HG03108 (cell line): Measurements from ENCODE around the gene SHC2.
"Not testable (repeated sequence)": the region's sequence is repeated elsewhere in the genome, so short reads cannot be mapped to it uniquely, and the experiment has no call there.

Source experiments
- ATAC-seq: cut with Tn5 transposase; IDR thresholded peaks from one replicate; pipeline ENCODE4 v1.9.1; 2021; ENCODE audit warnings: moderate library complexity; ENCODE audit not compliant: unreplicated experiment

Gene SHC2

DNA sequence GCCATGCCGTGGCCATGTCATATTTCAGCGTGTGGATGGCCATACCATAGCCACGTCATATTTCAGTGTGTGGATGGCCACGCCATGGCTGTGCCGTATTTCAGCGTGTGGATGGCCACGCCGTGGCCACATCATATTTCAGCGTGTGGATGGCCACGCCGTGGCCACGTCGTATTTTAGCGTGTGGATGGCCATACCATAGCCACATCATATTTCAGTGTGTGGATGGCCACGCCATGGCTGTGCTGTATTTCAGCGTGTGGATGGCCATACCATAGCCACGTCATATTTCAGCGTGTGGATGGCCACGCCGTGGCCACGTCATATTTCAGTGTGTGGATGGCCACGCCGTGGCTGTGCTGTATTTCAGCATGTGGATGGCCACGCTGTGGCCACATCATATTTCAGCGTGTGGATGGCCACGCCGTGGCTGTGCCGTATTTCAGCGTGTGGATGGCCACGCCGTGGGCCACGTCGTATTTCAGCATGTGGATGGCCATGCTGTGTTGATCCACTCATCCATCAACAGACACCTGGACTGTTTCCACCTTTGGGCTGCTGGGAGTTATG lies 9.8 kb downstream of the SHC2 start:
- not testable (repeated sequence) for ATAC-seq

DNA sequence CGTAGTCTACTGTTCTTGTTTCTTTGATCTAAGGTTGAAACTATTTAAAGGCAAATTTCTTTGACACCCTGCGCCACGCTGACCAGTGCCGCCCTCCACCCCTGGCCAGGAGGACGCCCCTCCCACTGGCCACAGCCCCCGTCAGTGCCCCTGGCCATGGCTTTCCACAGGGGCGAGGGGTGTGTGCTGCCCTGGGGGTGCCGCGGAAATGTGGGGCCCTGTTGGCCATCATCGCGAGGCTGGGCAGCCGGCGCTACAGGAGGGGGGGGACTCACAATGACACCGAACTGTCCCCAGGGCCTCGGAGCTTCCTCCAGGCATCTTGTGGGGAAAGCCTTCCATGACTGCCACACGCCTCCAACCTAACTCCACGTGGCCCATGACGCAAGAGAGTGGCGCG lies 10.9 kb downstream of the SHC2 start:
- no peak for ATAC-seq

DNA sequence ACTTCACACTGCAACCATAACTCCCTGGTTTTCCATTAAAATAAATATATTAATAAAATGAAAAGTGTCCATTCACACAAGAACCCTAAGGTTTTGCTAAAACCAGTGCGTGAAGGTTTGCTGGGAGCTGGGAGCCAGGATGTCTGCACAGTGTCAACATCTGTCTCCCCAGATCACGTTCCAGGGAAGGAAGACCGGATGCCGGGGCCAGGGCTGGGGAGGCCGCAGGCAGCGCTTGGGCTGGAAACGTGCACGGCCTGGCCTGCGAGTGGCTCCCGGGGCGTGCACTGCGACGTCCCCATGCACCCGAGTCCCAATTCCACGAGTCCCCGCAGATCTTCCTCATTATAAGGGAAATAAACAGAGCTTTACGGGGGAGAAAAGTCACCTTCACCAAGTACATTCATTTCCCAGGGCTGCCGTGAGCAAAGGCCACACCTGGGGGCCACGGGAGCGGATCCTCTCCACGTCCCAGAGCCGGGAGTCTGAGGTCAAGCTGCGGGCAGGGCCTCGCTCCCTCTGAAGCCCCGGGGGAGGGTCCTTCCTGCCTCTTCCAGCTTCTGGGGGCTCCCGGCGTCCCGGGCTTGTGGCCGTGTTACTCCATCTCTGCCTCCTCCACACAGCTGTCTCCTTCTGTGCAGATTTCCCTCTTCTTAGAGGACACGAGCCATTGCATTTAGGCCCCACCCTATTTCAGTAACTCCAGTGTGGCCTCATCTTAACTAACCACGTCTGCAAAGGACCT lies 12.8 kb downstream of the SHC2 start:
- ATAC-seq: no peak

DNA sequence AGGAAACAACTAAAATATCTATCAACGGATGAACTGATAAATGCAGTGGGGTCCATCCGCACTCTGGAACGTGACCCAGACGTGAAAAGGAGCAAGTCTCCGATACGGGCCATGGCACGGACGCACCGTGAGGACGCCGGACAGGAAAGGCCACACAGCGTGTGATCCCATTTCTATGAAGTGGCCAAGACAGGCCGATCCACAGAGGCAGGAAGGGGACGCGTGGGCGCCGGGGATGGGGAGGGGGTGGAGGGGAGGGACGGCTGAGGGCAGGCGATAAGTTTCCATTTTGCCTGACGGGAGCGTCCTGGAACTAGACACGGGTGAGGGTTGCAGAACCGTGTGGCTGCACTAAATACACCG lies 13.8 kb downstream of the SHC2 start:
- ATAC-seq: no peak

DNA sequence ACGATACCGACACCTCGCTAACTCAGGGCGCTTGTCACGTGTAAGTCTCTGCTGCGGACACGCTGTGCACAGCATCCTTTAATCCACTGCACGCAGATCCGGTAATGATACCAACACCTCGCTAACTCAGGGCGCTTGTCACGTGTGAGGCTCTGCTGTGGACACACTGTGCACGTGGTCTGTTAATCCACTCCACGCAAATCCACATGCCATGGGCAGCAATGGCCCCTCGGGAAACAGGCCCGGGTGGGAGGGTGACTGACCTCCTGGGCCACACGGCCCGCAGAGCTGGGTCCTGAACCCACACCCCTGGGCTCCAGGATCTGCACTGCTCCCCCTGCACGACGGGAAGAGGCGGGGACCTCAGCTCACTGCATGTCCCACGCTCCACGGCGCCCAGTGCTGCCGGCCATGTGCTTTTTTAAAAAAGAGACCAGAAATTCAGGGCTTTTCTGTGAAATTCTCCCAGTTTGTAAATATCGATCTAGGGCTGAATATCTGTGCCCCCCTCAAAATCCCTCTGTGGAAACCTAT lies 16.1 kb downstream of the SHC2 start:
- no peak for ATAC-seq

DNA sequence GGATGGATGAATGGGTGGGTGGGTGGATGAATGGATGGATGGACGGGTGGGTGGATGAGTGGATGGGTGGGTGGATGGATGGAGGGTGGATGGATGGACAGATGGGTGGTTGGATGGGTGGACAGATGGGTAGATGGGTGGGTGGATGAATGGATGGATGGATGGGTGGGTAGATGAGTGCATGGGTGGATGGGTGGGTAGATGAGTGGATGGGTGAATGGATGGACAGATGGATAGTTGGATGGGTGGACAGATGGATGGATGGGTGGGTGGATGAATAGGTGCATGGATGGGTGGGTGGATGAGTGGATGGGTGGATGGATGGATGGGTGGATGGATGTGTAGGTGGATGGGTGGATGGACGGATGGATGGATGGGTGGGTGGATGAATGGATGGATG lies 17.8 kb downstream of the SHC2 start:
- no peak for ATAC-seq

DNA sequence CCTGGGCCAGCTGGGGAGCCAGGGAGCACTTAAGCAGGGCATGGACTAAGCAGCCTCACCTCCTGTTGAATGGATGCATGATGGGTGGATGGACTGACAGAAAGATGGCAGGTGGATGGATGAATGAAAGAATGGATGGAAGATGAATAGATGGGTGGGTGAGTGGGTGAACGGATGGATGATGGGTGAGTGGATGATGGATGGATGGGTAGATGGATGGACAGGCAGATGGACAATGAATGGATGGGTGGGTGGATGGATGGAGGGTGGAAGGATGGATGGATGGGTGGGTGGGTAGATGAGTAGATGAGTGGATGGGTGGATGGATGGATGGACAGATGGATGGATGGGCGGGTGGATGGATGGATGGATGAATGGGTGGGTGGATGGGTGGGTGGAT lies 18.7 kb downstream of the SHC2 start:
- ATAC-seq: no peak

DNA sequence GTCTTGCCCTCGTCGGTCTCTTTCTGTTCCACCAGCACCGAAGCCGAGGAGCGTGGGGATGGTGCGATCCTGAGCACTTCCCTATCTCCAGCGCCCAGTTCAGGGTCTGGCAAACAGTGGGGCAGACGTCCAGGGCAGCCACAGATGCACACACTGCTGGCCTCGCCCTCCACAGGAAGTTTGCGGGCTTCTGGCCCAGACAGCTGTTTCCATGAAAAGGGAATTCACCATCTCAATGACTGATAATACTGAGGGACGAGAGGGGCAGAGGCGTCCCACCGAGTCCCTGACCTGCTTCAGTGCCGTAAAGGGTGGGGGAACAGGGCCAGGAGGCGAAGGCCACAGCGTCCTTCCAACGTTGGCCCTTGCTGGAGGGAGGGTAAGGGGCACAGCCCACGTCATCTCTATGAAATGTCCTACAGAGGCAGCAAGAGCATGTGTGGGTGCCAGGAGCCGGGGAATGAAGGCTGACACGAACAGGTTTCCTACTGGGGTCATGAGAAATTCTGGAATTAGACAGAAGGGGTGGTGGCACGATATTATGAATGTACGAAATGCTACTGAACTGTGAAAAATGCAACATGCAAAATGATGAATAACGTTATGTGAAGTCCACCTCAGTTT lies 19.5 kb downstream of the SHC2 start:
- no peak for ATAC-seq

DNA sequence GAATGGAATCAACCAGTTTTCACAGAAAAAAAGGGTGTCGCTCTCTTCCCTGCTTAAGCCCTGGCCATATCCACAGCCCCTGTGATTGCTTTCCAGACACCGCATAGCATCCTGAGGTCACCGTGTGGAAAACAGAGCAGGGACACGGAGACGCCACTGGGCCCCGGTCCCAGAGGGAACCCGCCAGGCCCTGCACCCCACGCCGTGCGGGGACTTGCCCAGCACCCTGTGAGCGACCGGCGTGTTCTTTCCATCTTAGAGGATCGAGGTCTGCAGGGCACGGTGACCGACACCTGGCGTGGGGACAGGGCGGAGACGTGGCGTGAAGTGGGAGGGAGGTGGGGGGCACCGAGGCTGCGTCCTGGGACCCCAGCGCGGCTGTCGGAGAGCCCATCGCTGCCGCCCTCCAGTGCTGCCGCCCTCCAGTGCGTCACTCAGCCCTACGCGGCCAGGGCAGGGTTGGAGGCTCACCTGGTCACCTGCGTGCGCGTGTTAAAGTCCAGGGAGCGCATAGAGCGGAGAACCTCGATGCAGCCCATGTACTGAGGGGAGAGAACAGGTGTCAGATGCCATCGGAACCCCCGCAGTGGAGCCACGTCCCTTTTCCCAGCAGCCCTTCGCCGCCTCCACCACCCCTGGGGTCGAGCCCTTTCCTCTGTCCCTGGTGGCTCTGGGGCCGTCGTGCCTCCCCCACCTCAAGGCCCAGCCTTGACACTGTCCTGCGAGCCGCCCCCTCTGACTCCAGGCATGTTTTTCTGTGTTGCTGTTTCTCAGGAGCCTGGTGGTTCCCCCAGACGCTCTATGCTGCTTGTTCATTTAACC lies 20.2 kb downstream of the SHC2 start:
- no peak for ATAC-seq

DNA sequence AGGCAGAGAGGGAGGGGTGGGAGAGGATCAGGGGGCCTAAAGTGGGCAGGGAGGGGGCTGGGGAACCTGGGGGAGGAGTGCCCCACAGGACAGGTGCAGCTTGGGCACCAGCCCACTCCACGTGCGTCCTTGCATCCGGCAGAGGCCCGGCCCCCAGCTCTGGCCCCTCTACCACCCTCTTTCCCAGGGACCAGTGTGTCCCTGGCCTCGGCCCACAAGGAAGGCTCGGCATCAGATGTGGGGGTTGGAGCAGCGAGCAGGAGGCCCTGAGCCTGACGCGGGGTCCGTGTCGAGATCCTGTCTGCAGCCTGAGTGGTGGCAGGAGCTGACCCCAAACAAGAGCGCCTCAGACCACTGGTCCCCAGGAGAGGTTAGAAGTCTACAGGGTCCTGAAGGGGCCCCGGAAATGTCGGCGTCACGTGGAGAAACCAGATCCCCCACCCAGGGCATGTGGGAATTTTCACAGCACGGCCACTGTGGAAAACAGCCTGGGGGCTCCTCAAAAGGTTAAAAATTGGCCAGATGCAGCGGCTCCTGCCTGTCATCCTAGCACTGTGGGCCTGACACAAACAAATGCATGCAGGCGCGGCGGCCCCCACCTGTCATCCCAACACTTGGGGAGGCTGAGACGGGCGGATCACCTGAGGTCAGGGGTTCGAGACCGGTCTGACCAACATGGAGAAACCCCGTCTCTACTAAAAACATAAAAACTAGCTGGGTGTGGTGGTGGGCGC lies 21.5 kb downstream of the SHC2 start:
- ATAC-seq: no peak

DNA sequence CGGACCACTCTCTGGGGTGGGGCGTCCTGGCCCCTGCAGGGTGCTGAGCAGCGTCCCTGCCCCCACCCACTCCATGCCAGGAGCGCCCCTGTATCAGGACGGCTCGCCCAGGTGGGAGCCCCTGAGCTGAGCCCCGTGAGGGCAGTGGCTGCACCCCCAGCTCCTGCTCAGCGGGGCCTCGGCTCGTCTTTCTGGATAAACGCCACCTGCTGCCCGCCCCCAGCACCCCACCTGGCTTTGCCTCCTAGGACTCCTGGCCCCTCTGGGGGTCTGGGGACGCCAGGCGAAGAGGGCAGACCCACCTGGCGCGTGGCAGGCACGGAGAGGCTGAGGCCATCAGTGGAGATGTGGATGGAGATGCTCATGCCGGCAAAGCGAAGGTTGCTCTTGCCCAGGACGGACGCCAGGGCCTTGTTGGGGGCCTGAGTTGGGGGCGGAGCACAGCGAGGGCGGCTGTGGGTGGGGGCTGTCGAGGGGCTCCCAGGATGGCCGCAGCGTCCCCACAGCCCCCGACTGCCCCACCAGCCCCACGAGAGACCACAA lies 22.3 kb downstream of the SHC2 start:
- ATAC-seq: no peak

DNA sequence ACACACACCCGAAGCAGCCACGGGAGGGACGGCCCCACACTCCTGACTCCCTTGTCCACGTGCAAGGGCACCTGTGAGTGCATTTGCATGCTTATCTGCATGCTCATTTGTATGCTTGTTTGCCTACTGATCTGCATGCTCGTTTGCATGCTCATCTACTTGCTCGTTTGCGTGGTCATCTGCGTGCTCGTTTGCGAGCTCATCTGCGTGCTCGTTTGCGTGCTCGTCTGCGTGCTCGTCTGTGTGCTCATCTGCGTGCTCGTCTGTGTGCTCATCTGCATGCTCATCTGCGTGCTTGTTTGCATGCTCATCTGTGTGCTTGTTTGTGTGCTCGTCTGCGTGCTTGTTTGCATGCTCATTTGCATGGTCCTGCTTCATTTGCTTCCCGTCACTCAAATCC lies 23.8 kb downstream of the SHC2 start:
- no peak for ATAC-seq

DNA sequence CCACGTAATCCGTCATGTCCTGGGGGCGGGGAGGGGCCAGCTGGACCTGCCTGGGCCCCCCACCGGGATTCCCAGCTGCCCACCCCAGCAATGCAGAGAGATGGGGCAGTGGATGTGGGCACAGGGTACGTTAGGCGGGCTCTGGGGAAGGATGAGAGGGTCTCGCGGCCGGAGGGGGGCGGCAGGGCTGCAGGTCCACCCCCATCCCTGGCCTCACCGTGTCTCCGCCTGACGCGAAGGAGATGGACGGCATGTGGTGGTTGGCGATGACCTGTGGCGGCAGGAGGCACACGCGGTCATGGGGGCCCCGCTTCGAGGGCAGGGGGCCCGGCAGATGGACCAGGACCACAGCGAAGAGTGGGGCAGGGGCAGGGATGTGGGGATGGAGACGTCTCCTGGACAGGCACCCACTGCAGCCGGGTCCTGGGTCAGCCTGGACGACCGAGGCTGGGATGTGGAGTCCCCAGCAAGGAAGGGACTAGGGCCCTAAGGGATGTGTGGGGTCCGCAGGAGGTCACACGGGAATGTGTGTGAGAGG lies 24.4 kb downstream of the SHC2 start:
- ATAC-seq: no peak

DNA sequence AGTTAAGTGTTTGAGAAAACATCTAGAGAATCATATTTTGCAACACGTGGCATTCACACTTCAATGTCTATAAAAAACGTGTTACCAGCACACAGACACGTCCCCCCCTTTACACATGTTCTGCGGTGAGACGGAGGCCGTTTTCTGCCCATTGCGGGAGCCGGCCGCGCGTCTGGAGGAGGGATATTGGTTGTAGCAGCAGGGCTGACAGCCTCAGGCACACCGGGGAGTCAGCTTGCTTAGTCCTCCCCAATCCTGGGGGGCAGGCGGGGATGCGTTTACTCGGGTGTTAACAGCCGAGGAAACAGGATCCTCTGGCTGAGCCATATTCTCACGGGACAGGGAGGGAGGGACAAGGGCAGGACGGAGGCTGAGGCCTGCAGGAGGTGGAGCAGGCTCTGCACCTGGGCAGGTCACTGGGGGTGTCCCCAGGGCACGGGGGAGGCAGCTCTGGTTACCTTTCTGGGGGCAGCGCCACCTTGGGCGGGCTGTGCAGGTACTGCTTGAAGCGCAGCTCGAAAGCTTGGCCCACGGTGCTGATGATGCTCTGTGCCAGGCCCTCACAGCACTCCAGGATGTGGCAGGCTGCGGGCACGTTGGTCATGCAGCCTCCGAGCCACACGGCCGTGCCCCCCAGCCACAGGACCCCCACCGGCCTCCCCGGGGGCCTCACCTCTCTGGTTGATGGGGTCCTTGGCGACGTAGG lies 25.0 kb downstream of the SHC2 start:
- ATAC-seq: no peak

DNA sequence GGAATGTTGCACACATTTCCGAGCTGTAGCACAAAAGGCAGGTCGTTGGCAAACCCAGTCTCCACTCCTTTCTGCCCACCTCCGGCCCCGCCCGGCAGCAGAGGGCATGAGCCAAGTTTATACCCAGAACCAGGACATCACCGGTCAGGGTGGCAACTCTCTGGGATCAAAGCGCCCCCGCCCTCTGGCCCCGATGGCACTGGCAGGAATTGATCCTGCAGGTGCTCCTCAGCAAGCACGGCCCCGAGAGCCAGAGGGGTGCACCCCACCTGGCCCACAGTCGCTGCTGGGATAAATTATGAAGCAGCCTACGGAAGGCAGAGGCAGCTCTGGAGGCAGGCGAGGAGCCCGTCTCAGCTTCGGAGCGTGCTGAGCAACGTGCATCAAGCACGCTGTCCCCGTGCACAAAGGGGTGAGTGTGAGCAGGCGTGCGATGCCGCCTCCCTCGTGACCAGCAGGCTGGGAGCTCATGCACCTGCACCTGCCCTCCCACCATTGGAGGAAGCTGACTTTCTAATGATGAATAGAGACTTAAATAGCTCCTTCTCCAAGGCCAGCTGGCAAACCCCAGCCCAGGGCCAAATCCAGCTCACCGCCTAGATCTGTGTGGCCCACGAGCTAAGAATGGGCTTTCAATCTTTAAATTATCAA lies 25.7 kb downstream of the SHC2 start:
- no peak for ATAC-seq

DNA sequence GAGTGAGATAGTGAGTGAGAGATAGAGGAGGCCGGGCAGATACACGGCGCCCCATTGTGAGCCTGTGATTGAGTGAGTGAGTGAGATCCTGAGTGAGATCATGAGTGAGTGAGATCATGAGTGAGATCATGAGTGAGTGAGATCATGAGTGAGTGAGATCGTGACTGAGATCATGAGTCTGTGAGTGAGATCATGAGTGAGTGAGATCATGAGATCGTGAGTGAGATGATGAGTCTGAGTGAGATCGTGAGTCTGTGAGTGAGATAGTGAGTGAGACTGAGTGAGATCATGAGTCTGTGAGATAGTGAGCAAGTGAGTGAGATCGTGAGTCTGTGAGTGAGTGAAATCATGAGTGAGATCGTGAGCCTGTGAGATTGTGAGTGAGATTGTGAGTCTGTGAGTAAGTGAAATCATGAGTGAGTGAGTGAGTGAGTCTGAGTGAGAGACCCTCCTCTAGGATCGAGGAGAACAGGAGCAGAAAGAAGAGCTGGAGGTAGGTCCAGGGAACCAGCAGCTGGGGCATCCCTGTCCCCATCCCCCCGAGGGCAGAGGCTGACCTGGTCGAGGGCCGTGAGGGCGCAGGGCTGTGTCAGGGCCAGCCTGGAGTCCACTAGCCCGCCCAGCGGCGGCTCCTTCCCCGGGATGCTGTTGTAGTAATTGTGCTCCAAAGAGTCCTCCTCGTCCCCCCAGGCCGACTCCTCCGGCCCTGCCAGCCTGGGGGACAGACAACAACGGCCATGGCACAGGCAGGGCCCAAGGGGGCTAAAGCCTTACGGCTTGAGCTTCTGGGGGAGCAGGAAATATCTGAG lies 26.5 kb downstream of the SHC2 start:
- ATAC-seq: no peak

DNA sequence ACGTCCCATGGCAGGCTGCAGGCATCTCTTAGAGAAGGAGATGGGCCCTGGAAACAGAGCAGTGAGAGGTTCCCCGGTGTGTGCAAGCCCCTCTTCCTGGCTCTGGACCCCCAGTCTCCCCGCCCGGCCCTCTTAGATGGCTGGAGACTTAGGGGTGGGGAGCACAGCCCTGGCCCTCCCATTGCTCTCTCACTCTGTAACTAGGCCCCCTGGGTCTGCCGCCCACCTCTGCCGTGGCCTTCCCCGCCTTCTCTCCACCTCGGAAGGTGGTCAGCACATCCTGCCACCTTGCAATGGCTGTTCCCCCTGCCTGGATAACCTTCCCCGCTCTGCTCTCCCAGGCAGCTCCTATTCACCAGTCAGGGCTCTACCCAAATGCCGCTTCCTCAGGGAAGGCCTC lies 30.1 kb downstream of the SHC2 start:
- ATAC-seq: no peak

DNA sequence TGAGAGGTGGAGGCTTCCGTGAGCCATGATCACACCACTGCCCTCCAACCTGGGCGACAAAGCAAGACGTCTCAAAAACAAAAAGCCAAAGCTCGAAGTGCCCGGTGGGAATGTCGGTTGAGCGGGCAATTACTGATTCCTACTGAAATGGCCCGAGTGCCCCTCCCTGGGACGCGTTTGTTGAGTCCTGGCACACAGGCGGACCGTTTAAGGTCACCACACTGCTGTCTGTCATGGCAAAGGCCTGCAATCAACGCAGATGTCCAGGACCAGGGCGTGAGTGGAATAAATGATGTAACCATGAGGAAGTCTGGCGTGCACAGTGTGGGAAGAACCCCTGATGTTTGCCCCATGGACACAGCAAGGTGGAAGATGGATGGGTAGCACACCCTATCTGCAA lies 32.7 kb downstream of the SHC2 start:
- no peak for ATAC-seq
